ENCODE data around the gene MEDAG.

MEDAG gene

DNA sequence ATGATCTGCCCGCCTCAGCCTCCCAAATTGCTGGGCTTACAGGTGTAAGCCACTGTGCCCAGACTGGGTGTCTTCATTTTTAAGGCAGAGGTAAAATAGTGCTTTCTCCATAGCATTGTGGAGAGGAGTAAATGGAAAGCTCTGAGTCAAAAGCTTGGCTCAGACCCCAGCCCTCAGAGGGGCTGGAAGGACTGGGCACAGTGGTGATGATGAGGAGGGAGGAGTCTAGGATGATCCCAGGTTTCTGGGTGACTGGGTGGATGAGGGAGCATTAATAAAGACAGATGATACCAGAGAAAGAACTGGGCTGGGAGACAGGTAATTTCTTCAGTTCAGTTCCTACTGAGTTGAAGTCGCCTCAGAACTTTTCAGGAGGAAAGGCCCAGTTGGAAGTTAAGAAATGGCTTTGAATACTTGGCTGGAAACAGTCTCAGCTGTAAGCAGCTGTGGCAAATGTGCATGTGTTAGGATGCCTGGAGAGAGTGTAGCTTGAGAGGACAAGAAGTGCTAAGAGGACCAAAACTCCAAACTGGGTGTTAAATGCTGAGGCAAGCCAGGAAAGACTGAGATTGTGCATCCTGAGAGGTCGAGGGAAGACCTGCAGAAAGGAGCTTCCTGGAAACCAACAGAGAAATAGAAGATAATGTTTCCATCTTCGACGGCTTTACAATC is 37.1 kb upstream of the MEDAG start:
- Histone ChIP-seq H3K4me1 (ENCODE audit: control extremely low read depth in 1 of 4, control insufficient read depth in 4 of 4, insufficient read depth in 4 of 4, low read length in 3 of 4) (peaks cover 0 to 15% (median 8%) of the 10 kb centered on the region in 4 experiments), H3K27ac (ENCODE audit: insufficient read depth in 1 of 2, low read depth in 1 of 2, low read length in 2 of 2, poor library complexity in 1 of 2, severe bottlenecking in 2 of 2) (no peak overlapping the region), H3K27me3 (replicated peaks in 2 of 5; ENCODE audit: control insufficient read depth in 4 of 5, insufficient read depth in 5 of 5, low read length in 4 of 5) (peaks cover 0 to 9% (median 4%) of the 10 kb centered on the region in 5 experiments), H3K4me3 (ENCODE audit: control insufficient read depth in 1 of 7, extremely low read depth in 1 of 7, insufficient read depth in 4 of 7, low read depth in 2 of 7, low read length in 6 of 7) (no peak overlapping the region), H3K36me3 (ENCODE audit: control insufficient read depth in 4 of 4, insufficient read depth in 4 of 4, low read length in 3 of 4) (no peaks in the 10 kb centered on the region), H3K9me3 (ENCODE audit: control extremely low read depth in 1 of 5, control insufficient read depth in 4 of 5, insufficient read depth in 2 of 5, low read depth in 1 of 5, low read length in 4 of 5) (no peaks in the 10 kb centered on the region)
- POLR2A ChIA-PET = no interaction called here
- CTCF ChIA-PET = interaction anchor here (1.5 to 3.7 kb wide), 2 partner anchors 9 to 11 kb away, joined by 5 to 23 read pairs; no protein-coding TSS in a partner anchor
- DNase-seq = no peak
- WGBS (ENCODE audit: insufficient coverage) = 98% methylated on average over 5 of the region's 5 CpGs

DNA sequence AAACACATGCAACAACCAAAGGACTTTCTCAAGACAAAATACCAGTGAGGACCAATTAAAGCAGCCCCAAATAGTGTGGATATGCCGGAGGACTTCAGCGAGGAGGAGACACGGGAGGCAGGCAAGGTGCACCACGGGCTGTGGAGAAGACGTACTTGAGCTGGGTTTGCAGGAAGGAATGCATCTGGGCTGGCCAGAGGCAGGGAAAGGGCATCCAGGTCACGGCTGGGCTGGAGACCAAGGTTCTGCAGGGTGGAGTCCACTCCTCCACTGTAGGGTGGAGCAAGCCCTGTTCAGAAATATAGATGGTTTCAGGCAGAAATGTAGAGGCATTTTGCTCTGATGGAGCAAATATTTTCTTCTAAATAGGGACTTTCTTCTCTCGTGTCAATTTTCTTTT is 36.6 kb upstream of the MEDAG start:
- Histone ChIP-seq H3K27ac (ENCODE audit: insufficient read depth in 1 of 2, low read depth in 1 of 2, low read length in 2 of 2, poor library complexity in 1 of 2, severe bottlenecking in 2 of 2) (no peak overlapping the region), H3K4me3 (ENCODE audit: control insufficient read depth in 1 of 7, extremely low read depth in 1 of 7, insufficient read depth in 4 of 7, low read depth in 2 of 7, low read length in 6 of 7) (no peak overlapping the region), H3K4me1 (ENCODE audit: control extremely low read depth in 1 of 4, control insufficient read depth in 4 of 4, insufficient read depth in 4 of 4, low read length in 3 of 4) (peaks cover 0 to 15% (median 8%) of the 10 kb centered on the region in 4 experiments), H3K9me3 (ENCODE audit: control extremely low read depth in 1 of 5, control insufficient read depth in 4 of 5, insufficient read depth in 2 of 5, low read depth in 1 of 5, low read length in 4 of 5) (no peaks in the 10 kb centered on the region), H3K36me3 (ENCODE audit: control insufficient read depth in 4 of 4, insufficient read depth in 4 of 4, low read length in 3 of 4) (no peaks in the 10 kb centered on the region), H3K27me3 (replicated peaks in 2 of 5; ENCODE audit: control insufficient read depth in 4 of 5, insufficient read depth in 5 of 5, low read length in 4 of 5) (peaks cover 0 to 10% (median 4%) of the 10 kb centered on the region in 5 experiments)
- DNase-seq = no peak
- CTCF ChIA-PET = interaction anchor here (1.3 to 1.5 kb wide), 2 partner anchors 10 to 179 kb away, joined by 4 to 5 read pairs; no protein-coding TSS in a partner anchor
- 96% methylated on average over 7 of the region's 7 CpGs for WGBS (ENCODE audit: insufficient coverage)
- POLR2A ChIA-PET = interaction anchor here (0.6 kb wide), 1 partner anchor 34 kb away, joined by 3 read pairs; no protein-coding TSS in a partner anchor

DNA sequence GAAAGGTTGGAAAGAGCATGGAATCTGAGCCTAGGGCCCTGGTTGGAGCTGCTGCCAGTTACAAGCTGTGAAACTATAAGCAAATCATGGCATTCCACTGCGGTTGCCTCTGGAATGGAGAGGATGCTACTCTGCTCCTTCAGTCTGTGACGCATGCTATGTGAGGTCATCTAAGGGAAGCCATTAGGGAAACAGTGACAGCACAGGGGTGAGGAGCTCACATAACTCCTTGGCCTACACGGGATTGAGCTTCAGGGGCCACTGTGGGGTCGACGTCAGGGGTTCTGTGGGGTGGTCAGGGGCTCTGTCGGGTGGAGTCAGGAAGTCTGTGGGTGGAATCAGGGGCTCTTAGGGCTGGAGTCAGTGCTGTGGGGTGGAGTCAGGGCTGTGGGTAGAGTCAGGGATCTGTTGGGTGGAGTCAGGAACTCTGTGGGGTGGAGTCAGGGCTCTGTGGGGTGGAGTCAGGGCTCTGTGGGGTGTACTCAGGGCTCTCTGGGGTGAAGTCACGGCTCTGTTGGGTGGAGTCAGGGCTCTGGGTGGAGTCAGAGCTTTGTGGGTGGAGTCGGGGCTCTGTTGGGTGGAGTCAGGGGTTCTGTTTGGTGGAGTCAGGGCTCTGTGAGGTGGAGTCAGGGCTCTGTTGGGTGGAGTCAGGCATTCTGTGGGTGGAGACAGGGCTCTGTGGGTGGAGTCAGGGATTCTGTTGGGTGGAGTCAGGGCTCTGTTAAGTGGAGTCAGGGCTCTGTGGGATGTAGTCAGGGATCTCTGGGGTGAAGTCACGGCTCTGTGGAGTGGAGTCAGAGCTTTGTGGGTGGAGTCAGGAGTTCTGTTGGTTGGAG is 35.8 kb upstream of the MEDAG start:
- Histone ChIP-seq H3K27ac (ENCODE audit: insufficient read depth in 1 of 2, low read depth in 1 of 2, low read length in 2 of 2, poor library complexity in 1 of 2, severe bottlenecking in 2 of 2) (no peak overlapping the region), H3K9me3 (ENCODE audit: control extremely low read depth in 1 of 5, control insufficient read depth in 4 of 5, insufficient read depth in 2 of 5, low read depth in 1 of 5, low read length in 4 of 5) (no peaks in the 10 kb centered on the region), H3K27me3 (replicated peaks in 2 of 5; ENCODE audit: control insufficient read depth in 4 of 5, insufficient read depth in 5 of 5, low read length in 4 of 5) (peaks cover 0 to 10% (median 4%) of the 10 kb centered on the region in 5 experiments), H3K4me3 (ENCODE audit: control insufficient read depth in 1 of 7, extremely low read depth in 1 of 7, insufficient read depth in 4 of 7, low read depth in 2 of 7, low read length in 6 of 7) (no peak overlapping the region), H3K36me3 (ENCODE audit: control insufficient read depth in 4 of 4, insufficient read depth in 4 of 4, low read length in 3 of 4) (no peaks in the 10 kb centered on the region), H3K4me1 (ENCODE audit: control extremely low read depth in 1 of 4, control insufficient read depth in 4 of 4, insufficient read depth in 4 of 4, low read length in 3 of 4) (peaks cover 0 to 15% (median 8%) of the 10 kb centered on the region in 4 experiments)
- CTCF ChIA-PET = interaction anchor here (1.3 to 1.5 kb wide), 2 partner anchors 11 to 178 kb away, joined by 4 to 5 read pairs; no protein-coding TSS in a partner anchor
- 79% methylated on average over 7 of the region's 9 CpGs for WGBS (ENCODE audit: insufficient coverage)
- peak; percentile 30 to 56 (median 50) for DNase-seq
- POLR2A ChIA-PET = interaction anchor here (0.6 kb wide), 1 partner anchor 35 kb away, joined by 3 read pairs; no protein-coding TSS in a partner anchor

DNA sequence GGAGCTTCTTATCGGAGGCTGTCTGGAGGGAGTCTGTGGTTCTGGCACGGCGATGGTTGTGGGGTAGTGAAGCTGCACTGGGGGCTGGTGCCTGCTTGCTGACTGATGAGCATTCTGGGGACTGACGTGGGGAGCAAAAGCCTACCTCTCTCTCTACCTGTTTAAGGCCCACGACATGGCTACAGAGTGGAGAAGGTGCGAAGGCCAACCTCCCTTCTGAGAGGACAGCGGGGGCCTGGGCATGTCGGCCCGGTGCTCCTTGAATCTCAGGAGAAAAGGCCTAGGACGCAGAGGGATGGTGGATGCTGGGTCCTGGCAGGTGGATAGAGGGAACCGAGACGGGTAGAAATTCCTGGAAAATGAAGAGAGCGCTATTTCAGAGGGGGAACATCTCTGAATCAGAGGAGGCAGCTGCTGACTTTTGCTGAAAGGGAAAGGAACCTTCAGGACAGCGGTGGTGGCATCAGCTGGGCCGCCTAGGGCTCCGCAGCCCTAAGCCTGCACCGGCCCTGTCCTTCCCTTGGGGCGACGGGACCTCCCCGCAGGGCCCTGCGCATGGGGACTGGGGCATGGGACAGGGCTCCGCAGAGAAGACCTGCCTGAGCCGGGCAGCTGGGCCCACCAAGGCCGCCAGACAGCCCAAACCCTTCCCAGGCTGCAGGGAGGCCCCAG is 35.0 kb upstream of the MEDAG start:
- Histone ChIP-seq H3K9me3 (ENCODE audit: control extremely low read depth in 1 of 5, control insufficient read depth in 4 of 5, insufficient read depth in 2 of 5, low read depth in 1 of 5, low read length in 4 of 5) (no peaks in the 10 kb centered on the region), H3K27ac (ENCODE audit: insufficient read depth in 1 of 2, low read depth in 1 of 2, low read length in 2 of 2, poor library complexity in 1 of 2, severe bottlenecking in 2 of 2) (no peak overlapping the region), H3K4me1 (ENCODE audit: control extremely low read depth in 1 of 4, control insufficient read depth in 4 of 4, insufficient read depth in 4 of 4, low read length in 3 of 4) (peaks cover 0 to 12% (median 8%) of the 10 kb centered on the region in 4 experiments), H3K36me3 (ENCODE audit: control insufficient read depth in 4 of 4, insufficient read depth in 4 of 4, low read length in 3 of 4) (no peaks in the 10 kb centered on the region), H3K27me3 (replicated peaks in 2 of 5; ENCODE audit: control insufficient read depth in 4 of 5, insufficient read depth in 5 of 5, low read length in 4 of 5) (peaks cover 0 to 10% (median 3%) of the 10 kb centered on the region in 5 experiments), H3K4me3 (ENCODE audit: control insufficient read depth in 1 of 7, extremely low read depth in 1 of 7, insufficient read depth in 4 of 7, low read depth in 2 of 7, low read length in 6 of 7) (no peak overlapping the region)
- WGBS (ENCODE audit: insufficient coverage) = 96% methylated on average over 23 of the region's 24 CpGs
- CTCF ChIA-PET = interaction anchor here (1.3 kb wide), 1 partner anchor 177 kb away, joined by 4 read pairs; no protein-coding TSS in a partner anchor
- POLR2A ChIA-PET = no interaction called here
- no peak for DNase-seq

DNA sequence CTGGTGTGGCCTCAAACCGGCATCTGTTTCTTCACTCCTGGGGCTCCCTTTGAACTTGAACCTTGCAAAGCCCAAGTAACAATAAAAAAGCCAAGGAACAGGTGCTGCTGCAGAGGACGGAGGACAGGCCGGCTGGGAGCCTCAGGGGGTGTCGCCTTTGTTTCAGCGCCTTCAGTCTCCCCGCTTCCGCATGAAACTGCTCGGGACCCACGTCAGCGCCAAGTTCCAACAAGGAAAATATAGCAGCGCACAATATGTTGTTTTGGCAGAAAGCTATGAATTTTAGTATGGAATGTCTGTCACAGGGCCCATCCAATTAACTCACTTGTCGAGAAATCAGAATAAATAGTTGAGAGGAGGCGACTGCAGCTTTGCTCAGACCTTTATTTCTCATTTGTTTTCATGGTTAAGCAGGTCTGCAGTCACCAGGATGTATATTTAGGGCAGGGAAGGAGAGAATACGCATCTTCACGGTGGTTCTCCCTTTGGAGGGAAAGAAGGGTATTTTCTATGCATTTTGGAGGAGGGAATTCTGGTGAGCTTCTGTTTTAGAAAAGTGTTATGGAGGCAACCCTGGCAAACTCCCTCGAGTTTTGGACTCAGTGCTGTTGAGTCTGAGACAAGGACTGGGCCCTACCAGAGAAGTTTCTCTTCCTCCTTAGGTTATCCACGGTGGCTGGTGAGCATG is 34.3 kb upstream of the MEDAG start:
- Histone ChIP-seq H3K27me3 (replicated peaks in 2 of 5; ENCODE audit: control insufficient read depth in 4 of 5, insufficient read depth in 5 of 5, low read length in 4 of 5) (peaks cover 0 to 5% (median under 1%) of the 10 kb centered on the region in 5 experiments), H3K36me3 (ENCODE audit: control insufficient read depth in 4 of 4, insufficient read depth in 4 of 4, low read length in 3 of 4) (no peaks in the 10 kb centered on the region), H3K27ac (ENCODE audit: insufficient read depth in 1 of 2, low read depth in 1 of 2, low read length in 2 of 2, poor library complexity in 1 of 2, severe bottlenecking in 2 of 2) (no peak overlapping the region), H3K9me3 (ENCODE audit: control extremely low read depth in 1 of 5, control insufficient read depth in 4 of 5, insufficient read depth in 2 of 5, low read depth in 1 of 5, low read length in 4 of 5) (no peaks in the 10 kb centered on the region), H3K4me3 (ENCODE audit: control insufficient read depth in 1 of 7, extremely low read depth in 1 of 7, insufficient read depth in 4 of 7, low read depth in 2 of 7, low read length in 6 of 7) (no peak overlapping the region), H3K4me1 (ENCODE audit: control extremely low read depth in 1 of 4, control insufficient read depth in 4 of 4, insufficient read depth in 4 of 4, low read length in 3 of 4) (peaks cover 0 to 12% (median 8%) of the 10 kb centered on the region in 4 experiments)
- no peak for DNase-seq
- POLR2A ChIA-PET = no interaction called here
- CTCF ChIA-PET = no interaction called here
- WGBS (ENCODE audit: insufficient coverage) = 98% methylated on average over 17 of the region's 17 CpGs

DNA sequence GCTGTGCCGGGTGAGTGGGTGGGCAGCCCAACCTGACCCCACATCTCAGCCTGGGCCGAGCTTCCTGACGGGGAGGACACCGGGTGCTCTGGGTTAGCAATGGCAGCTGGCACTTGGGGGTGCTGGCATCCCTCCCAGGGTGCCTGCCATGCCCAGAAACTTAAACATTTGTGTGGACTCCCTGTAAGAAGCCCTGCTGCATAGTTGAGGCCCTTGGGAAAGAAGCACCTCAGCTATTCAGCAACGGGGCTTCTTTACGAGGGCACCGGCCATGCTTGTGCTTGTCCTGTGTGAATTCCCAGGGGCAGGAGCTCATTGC is 33.8 kb upstream of the MEDAG start:
- Histone ChIP-seq H3K36me3 (ENCODE audit: control insufficient read depth in 4 of 4, insufficient read depth in 4 of 4, low read length in 3 of 4) (no peaks in the 10 kb centered on the region), H3K4me1 (ENCODE audit: control extremely low read depth in 1 of 4, control insufficient read depth in 4 of 4, insufficient read depth in 4 of 4, low read length in 3 of 4) (peaks cover 0 to 12% (median 8%) of the 10 kb centered on the region in 4 experiments), H3K27me3 (replicated peaks in 2 of 5; ENCODE audit: control insufficient read depth in 4 of 5, insufficient read depth in 5 of 5, low read length in 4 of 5) (peaks cover 0 to 4% (median 0%) of the 10 kb centered on the region in 5 experiments), H3K27ac (ENCODE audit: insufficient read depth in 1 of 2, low read depth in 1 of 2, low read length in 2 of 2, poor library complexity in 1 of 2, severe bottlenecking in 2 of 2) (no peak overlapping the region), H3K4me3 (ENCODE audit: control insufficient read depth in 1 of 7, extremely low read depth in 1 of 7, insufficient read depth in 4 of 7, low read depth in 2 of 7, low read length in 6 of 7) (no peak overlapping the region), H3K9me3 (ENCODE audit: control extremely low read depth in 1 of 5, control insufficient read depth in 4 of 5, insufficient read depth in 2 of 5, low read depth in 1 of 5, low read length in 4 of 5) (no peaks in the 10 kb centered on the region)
- no peak for DNase-seq
- ChIA-PET CTCF (no interaction called here), POLR2A (no interaction called here)
- WGBS (ENCODE audit: insufficient coverage) = 98% methylated on average over 4 of the region's 7 CpGs
